Measurements from ENCODE around the gene TMEM116.
"Not testable (repeated sequence)": the region's sequence is repeated elsewhere in the genome, so short reads cannot be mapped to it uniquely, and the experiment has no call there.

The TMEM116 gene

GRCh38 chr12:112012775-112013600 is at the start of gene TMEM116, which contains the start of gene ERP29:
Gene TMEM116, minus strand, starts transcription at chr12:112013165. Its CDS starts 7,895 bp downstream, at chr12:112005270.
Gene ERP29, plus strand, starts transcription at chr12:112013426. Its CDS starts 40 bp downstream, at chr12:112013466.
- DNase-seq (ENCODE audit: low read depth) = peak; percentile 100

- no peak for DNase-seq (ENCODE audit: low read depth)
These were observed 48.2 kb upstream of the TMEM116 start for GRCh38 chr12:112061137-112061536.

- DNase-seq (ENCODE audit: low read depth) = no peak
These were observed 36.4 kb upstream of the TMEM116 start for GRCh38 chr12:112049351-112049750.

GRCh38 chr12:112046003-112046402 is 33.0 kb upstream of the TMEM116 start:
- DNase-seq (ENCODE audit: low read depth) = no peak

GRCh38 chr12:112036614-112037013 is 23.6 kb upstream of the TMEM116 start:
- not testable (repeated sequence) for DNase-seq (ENCODE audit: low read depth)

- DNase-seq (ENCODE audit: low read depth) = no peak
These were observed 22.3 kb upstream of the TMEM116 start for GRCh38 chr12:112035219-112035785.

- no peak for DNase-seq (ENCODE audit: low read depth)
These were observed 19.3 kb upstream of the TMEM116 start for GRCh38 chr12:112032292-112032691.

GRCh38 chr12:112031472-112031871 is 18.5 kb upstream of the TMEM116 start:
- DNase-seq (ENCODE audit: low read depth) = no peak

GRCh38 chr12:112029301-112029700 is 16.3 kb upstream of the TMEM116 start:
- DNase-seq (ENCODE audit: low read depth) = no peak

- no peak for DNase-seq (ENCODE audit: low read depth)
These were observed 12.9 kb upstream of the TMEM116 start for GRCh38 chr12:112025808-112026375.

- no peak for DNase-seq (ENCODE audit: low read depth)
These were observed 10.9 kb upstream of the TMEM116 start for GRCh38 chr12:112023759-112024396.

GRCh38 chr12:112022241-112023016 is 9.5 kb upstream of the TMEM116 start:
- no peak for DNase-seq (ENCODE audit: low read depth)

- no peak for DNase-seq (ENCODE audit: low read depth)
These were observed 8.0 kb upstream of the TMEM116 start for GRCh38 chr12:112020947-112021457.

GRCh38 chr12:112018571-112019237 is 5.7 kb upstream of the TMEM116 start:
- DNase-seq (ENCODE audit: low read depth) = no peak

- no peak for DNase-seq (ENCODE audit: low read depth)
These were observed 4.1 kb upstream of the TMEM116 start for GRCh38 chr12:112017041-112017440.

GRCh38 chr12:112015938-112016337 is 3.0 kb upstream of the TMEM116 start:
- no peak for DNase-seq (ENCODE audit: low read depth)

GRCh38 chr12:112013601-112014402 is 837 bp upstream of the TMEM116 start:
- DNase-seq (ENCODE audit: low read depth) = peak; percentile 54

GRCh38 chr12:112011685-112012084 is 1.3 kb downstream of the TMEM116 start:
- no peak for DNase-seq (ENCODE audit: low read depth)

- no peak for DNase-seq (ENCODE audit: low read depth)
These were observed 2.3 kb downstream of the TMEM116 start for GRCh38 chr12:112010415-112011344.

Measured in activated T-cell treated with anti-CD3 and anti-CD28 coated beads for 24 hours (primary cell).